Esophagus muscularis mucosa (tissue), 3 donors: ENCODE results near the gene CTIF.

Experiments
- POLR2A ChIP-seq: fragments of 450-650 bp; IDR thresholded peaks from one replicate; pipeline ENCODE4 v1.6.1; 2017; ENCODE audit warnings: antibody characterized with exemption, moderate library complexity, mild to moderate bottlenecking, low read depth
- TF ChIP-seq, protein P1 (sequence below), 3 experiments: fragments of 200-600 bp in 2 of 3; fragments of 450-650 bp in 1 of 3; sonication (generic) in 2 of 3; IDR thresholded peaks; one replicate each; pipeline ENCODE4 v1.5.1; 2017 to 2019; ENCODE audit warnings: antibody characterized with exemption in 3 of 3, mild to moderate bottlenecking in 2 of 3, moderate library complexity in 1 of 3

DNA sequence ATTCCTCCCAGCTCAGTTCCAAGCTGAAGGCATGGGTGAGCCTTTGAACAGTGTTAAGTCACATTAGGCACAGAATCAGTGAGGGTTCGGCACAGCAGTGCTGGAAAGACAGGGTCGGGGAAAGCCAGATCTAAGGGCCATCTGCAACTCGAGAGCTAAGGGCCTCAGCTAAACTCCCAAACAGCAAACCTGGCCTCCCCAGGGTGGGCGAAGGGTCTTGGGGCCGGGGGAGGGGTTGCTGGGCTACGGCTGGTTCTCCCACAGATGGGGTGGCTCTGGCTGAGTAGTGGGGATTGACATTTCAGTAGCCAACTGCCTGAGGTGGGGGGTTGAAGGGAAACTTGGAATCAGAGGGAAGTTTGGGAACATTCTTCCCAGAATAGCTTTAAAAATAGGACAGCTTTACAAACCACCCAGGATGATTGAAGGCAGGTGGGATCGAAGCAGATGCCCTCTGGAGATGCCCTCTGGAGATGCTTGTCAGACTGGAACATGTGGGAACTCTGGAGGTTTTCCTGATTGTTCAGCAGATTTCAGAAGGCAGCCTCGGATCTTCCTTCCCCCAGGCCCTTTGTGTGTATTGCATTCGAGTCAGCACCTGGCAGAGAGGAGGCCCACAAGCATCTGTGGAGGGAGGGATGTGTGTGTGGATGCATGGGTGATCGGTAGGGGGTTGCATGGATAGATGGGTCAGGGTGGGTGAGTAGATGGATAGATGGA is 255.6 kb downstream of the CTIF start:
- no peak for TF ChIP-seq POLR2A
- TF ChIP-seq, protein P1, sequence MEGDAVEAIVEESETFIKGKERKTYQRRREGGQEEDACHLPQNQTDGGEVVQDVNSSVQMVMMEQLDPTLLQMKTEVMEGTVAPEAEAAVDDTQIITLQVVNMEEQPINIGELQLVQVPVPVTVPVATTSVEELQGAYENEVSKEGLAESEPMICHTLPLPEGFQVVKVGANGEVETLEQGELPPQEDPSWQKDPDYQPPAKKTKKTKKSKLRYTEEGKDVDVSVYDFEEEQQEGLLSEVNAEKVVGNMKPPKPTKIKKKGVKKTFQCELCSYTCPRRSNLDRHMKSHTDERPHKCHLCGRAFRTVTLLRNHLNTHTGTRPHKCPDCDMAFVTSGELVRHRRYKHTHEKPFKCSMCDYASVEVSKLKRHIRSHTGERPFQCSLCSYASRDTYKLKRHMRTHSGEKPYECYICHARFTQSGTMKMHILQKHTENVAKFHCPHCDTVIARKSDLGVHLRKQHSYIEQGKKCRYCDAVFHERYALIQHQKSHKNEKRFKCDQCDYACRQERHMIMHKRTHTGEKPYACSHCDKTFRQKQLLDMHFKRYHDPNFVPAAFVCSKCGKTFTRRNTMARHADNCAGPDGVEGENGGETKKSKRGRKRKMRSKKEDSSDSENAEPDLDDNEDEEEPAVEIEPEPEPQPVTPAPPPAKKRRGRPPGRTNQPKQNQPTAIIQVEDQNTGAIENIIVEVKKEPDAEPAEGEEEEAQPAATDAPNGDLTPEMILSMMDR (IDR thresholded peaks at IDR 0.05): no peak
